ENCODE results near the gene DUOX1. TPM values are rescaled to one million over a fixed set of nuclear protein-coding genes. Genes with fewer than 3 reads are reported as not detected.
A peak's percentile ranks its signal among the peaks of the same experiment; 100 is the strongest.

The DUOX1 gene
- total and polyA plus RNA-seq, 8 donors, result 6.4 to 265 (median 8.4) TPM

DNA sequence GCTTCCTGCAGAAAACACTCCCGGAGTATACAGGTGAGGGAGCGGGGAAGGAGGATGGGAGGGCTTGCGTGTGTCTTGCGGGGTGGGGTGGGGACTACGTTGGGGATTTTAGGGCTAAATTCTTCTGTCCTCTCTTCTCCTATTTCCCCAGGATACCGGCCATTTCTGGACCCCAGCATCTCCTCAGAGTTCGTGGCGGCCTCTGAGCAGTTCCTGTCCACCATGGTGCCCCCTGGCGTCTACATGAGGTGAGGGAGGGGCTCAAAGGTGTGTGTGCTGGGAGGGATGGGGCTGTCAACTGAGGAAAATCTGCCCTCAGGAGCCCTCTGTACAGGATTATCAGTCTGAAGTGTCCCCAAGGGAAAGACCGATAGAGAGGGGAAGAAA, 6.6 kb downstream of the DUOX1 start:
- intact Hi-C loops (cut with DNase I), result no loop called here
- Histone ChIP-seq H3K4me1 (peaks cover 0 to 18% of the 10 kb centered on the region in 2 donors), H3K9me3 (no peaks in the 10 kb centered on the region), H3K4me3 (no peak overlapping the region), H3K36me3 (peaks cover 0 to 5% of the 10 kb centered on the region in 2 donors), H3K27ac (no peak overlapping the region), H3K27me3 (peaks cover 11 to 50% of the 10 kb centered on the region in 2 donors)
- DNase-seq, result no peak
- no peak for ATAC-seq
- TF ChIP-seq, protein P1, sequence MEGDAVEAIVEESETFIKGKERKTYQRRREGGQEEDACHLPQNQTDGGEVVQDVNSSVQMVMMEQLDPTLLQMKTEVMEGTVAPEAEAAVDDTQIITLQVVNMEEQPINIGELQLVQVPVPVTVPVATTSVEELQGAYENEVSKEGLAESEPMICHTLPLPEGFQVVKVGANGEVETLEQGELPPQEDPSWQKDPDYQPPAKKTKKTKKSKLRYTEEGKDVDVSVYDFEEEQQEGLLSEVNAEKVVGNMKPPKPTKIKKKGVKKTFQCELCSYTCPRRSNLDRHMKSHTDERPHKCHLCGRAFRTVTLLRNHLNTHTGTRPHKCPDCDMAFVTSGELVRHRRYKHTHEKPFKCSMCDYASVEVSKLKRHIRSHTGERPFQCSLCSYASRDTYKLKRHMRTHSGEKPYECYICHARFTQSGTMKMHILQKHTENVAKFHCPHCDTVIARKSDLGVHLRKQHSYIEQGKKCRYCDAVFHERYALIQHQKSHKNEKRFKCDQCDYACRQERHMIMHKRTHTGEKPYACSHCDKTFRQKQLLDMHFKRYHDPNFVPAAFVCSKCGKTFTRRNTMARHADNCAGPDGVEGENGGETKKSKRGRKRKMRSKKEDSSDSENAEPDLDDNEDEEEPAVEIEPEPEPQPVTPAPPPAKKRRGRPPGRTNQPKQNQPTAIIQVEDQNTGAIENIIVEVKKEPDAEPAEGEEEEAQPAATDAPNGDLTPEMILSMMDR (IDR thresholded peaks at IDR 0.05), result no peak

DNA sequence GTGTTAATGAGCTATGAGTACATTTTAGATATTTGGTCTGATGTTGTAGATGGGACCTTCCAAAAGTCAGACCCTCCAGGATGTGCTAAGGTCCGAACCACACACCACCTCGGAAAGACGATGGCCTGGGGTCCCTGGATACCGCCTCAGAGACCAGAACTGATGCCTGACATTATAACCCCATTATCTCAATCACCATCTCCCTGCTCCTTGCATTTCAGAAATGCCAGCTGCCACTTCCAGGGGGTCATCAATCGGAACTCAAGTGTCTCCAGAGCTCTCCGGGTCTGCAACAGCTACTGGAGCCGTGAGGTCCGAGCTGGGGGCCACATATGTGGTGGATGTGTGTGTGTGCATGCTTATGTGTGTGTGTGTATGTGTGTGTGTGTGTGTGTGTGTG, 7.9 kb downstream of the DUOX1 start:
- H3K4me3 ChIP-seq, result no peak overlapping the region
- peaks cover 0 to 10% of the 10 kb centered on the region in 2 donors for H3K36me3 ChIP-seq
- H3K9me3 ChIP-seq, result no peaks in the 10 kb centered on the region
- peaks cover 11 to 46% of the 10 kb centered on the region in 2 donors for H3K27me3 ChIP-seq
- DNase-seq (no peak), ATAC-seq (no peak)
- TF ChIP-seq, protein P1 (IDR thresholded peaks at IDR 0.05), result no peak
- no peak overlapping the region for H3K27ac ChIP-seq
- H3K4me1 ChIP-seq, result peaks cover 0 to 18% of the 10 kb centered on the region in 2 donors
- intact Hi-C loops (cut with DNase I), result no loop called here

DNA sequence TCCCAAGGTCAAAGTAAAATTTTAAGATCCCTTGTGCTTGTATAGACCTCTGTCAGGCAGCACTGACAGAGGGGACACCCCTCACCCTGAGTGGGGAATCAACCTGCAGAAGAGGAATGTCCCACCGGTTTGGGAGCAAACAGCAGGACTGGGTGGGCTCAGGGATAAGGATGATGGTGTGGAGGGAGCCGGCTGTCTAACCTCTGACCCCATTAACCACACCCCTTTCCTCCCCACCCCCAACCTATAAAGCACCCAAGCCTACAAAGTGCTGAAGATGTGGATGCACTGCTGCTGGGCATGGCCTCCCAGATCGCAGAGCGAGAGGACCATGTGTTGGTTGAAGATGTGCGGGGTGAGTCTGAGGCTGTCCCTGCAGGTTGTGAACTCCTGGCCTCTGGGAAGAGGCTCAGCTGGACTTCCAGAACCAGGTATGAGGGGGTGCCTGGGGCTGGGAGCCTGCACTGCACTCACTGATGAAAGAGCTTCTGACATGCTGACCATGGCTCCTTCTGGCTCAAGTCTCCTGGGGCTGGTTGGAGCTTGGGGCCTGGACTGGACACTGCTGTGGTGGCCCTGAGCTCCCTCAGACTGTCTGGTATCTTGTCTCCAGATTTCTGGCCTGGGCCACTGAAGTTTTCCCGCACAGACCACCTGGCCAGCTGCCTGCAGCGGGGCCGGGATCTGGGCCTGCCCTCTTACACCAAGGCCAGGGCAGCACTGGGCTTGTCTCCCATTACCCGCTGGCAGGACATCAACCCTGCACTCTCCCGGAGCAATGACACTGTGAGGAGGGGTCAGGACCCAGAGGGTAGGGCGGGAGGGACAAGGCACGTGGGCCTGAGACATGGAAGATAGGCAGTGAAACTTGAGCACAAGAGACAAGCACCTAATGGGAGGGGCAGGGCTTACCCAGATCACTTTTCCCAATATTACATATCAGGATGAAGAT, 9.3 kb downstream of the DUOX1 start:
- ATAC-seq, result peak; percentile 71

DNA sequence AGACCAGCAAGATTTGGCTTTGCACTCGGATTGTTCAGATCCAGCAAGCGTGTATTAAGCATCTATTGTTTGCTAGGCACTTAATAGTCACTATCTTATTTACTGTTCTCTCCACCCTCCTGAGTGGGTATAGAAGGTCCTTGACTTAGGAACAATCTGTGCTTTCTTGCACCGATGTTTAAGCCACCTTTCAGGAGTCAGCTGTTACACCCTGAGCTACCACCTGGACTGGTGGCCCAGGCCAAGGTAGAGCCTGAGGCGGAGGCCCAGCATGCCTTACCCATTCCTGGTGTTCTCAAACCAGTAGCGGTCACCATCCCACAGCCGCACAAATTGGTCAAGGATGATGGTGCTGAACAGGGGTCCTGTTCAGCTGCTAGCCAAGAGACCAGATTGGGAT, 10.0 kb downstream of the DUOX1 start:
- intact Hi-C loops (cut with DNase I), result no loop called here
- H3K4me3 ChIP-seq, result no peak overlapping the region
- DNase-seq (no peak), ATAC-seq (peak; percentile 83)
- no peak overlapping the region for H3K27ac ChIP-seq
- peaks cover 0 to 21% of the 10 kb centered on the region in 2 donors for H3K36me3 ChIP-seq
- TF ChIP-seq, protein P1 (IDR thresholded peaks at IDR 0.05), result no peak
- H3K4me1 ChIP-seq, result peaks cover 0 to 11% of the 10 kb centered on the region in 2 donors
- no peaks in the 10 kb centered on the region for H3K9me3 ChIP-seq
- H3K27me3 ChIP-seq, result peaks cover 7 to 25% of the 10 kb centered on the region in 2 donors

More for the DNA sequence above, 9.3 kb downstream of the DUOX1 start:
- Histone ChIP-seq H3K4me3 (no peak overlapping the region), H3K9me3 (no peaks in the 10 kb centered on the region), H3K4me1 (peaks cover 0 to 18% of the 10 kb centered on the region in 2 donors), H3K36me3 (peaks cover 0 to 15% of the 10 kb centered on the region in 2 donors), H3K27me3 (peaks cover 8 to 32% of the 10 kb centered on the region in 2 donors), H3K27ac (peak overlapping the region in 1 of 2 donors; percentile 59)
- TF ChIP-seq, protein P1 (IDR thresholded peaks at IDR 0.05), result no peak
- DNase-seq, result peak in 1 of 4 donors; percentile 78
- intact Hi-C loops (cut with DNase I), result no loop called here

DNA sequence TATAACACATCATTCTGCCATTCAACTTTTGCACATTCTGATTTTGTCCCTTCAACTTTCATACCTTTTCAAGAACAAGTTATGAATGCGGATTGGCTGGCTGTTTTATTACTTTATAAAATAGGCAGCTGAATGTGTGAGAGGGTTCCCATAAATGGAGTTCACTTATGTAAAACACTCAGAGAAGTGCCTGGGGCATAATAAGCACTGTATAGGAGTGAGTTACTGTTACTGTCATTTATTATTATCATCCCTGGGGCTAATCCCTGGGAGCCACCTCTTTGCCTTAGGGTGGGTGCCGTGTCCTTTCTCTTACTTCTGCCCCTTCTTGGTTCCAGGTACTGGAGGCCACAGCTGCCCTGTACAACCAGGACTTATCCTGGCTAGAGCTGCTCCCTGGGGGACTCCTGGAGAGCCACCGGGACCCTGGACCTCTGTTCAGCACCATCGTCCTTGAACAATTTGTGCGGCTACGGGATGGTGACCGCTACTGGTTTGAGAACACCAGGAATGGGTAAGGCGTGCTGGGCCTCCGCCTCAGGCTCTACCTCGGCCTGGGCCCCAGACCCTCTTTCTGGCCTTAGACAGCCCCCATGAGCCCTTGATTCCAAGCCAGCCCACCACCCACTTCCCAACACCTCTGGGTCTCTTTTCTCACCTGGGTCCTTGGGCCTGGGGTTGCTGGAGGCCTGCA, 10.9 kb downstream of the DUOX1 start:
- no peak overlapping the region for H3K4me3 ChIP-seq
- intact Hi-C loops (cut with DNase I), result no loop called here
- peaks cover 0 to 21% of the 10 kb centered on the region in 2 donors for H3K36me3 ChIP-seq
- no peaks in the 10 kb centered on the region for H3K9me3 ChIP-seq
- TF ChIP-seq, protein P1 (IDR thresholded peaks at IDR 0.05), result no peak
- ATAC-seq, result no peak
- DNase-seq, result no peak
- peaks cover 0 to 5% of the 10 kb centered on the region in 2 donors for H3K4me1 ChIP-seq
- no peak overlapping the region for H3K27ac ChIP-seq
- H3K27me3 ChIP-seq, result peaks cover 4 to 17% of the 10 kb centered on the region in 2 donors

Measured in left lung (tissue), 10 donors.